HepG2 (cell line): Measurements from ENCODE around the gene RPS6KC1. TPM values are rescaled to one million over a fixed set of nuclear protein-coding genes. Genes with fewer than 3 reads are reported as not detected.

ENCODE experiments used
- ATAC-seq: fragments of 200-7000 bp; cut with Tn5 transposase; 3 replicates; pipeline ENCODE4 v1.9.1; 2020; ENCODE audit warnings: mild to moderate bottlenecking, moderate library complexity
- BruUV-seq: library from RNA; stranded (reverse); fragments of 400-500 nt; replicated peaks from 2 replicates; lab custom pipeline; 2021; lab: Mats Ljungman, UMichigan
- CTCF ChIA-PET: fragments of 300-600 bp; formaldehyde crosslinking; extraction: SDS; loops from one replicate; lab custom pipeline; 2021; ENCODE audit warnings: low total read pairs, inconsistent platforms, low intra/inter-chr PET ratio; lab: Yijun Ruan, JAX
- POLR2A ChIA-PET: fragments of 350-600 bp; sonication (Branson Sonifier 250); formaldehyde crosslinking; loops from one replicate; lab custom pipeline; 2020; ENCODE audit warnings: antibody characterized with exemption, inconsistent platforms; lab: Yijun Ruan, JAX
- DNase-seq: peaks from one replicate; pipeline ENCODE4 v3.0.0-alpha.2; 2015; ENCODE audit warnings: low spot score
- FAIRE-seq: peaks from 3 replicates; lab custom pipeline; 2011; peaks lifted over from hg19 to GRCh38; lab: Jason Lieb, UNC
- H2AFZ ChIP-seq: one replicate; pipeline ENCODE4 v1.6.1; 2011; ENCODE audit warnings: low read length, inconsistent platforms
- H3K27ac ChIP-seq: fragments of 300-600 bp; 3 replicates; pipeline ENCODE4 v1.8.0; 2011; ENCODE audit warnings: mixed run types, mild to moderate bottlenecking, mixed read lengths, low read length, inconsistent platforms; ENCODE audit not compliant: insufficient read depth; ENCODE audit errors: extremely low read length
- H3K27me3 ChIP-seq, 2 experiments: fragments of 200-600 bp in 1 of 2; 2 replicates in 1 of 2; 3 replicates in 1 of 2; pipeline versions ENCODE4 v1.6.0 to v1.8.0; 2011; ENCODE audit warnings: low read length in 2 of 2, mild to moderate bottlenecking in 2 of 2, moderate library complexity in 2 of 2, inconsistent platforms in 1 of 2; ENCODE audit not compliant: insufficient read depth in 2 of 2, control insufficient read depth in 1 of 2
- H3K36me3 ChIP-seq, 2 experiments: fragments of 200-600 bp in 1 of 2; replicated peaks in 1 of 2; 2 replicates in 1 of 2; 3 replicates in 1 of 2; pipeline versions ENCODE4 v1.5.1 to v1.8.0; 2011; ENCODE audit warnings: low read length in 2 of 2, inconsistent platforms in 1 of 2; ENCODE audit not compliant: insufficient read depth in 2 of 2, control insufficient read depth in 1 of 2
- H3K4me1 ChIP-seq: 2 replicates; pipeline ENCODE4 v1.5.1; 2012; ENCODE audit warnings: low read length, inconsistent platforms; ENCODE audit not compliant: insufficient read depth
- H3K4me2 ChIP-seq: 2 replicates; pipeline ENCODE4 v1.6.0; 2011; ENCODE audit warnings: low read depth, low read length, inconsistent platforms
- H3K4me3 ChIP-seq, 3 experiments: fragments of 200-600 bp in 1 of 3; sonication (generic), shearing (Covaris generic) in 1 of 3; replicated peaks in 1 of 3; 2 replicates each; pipeline ENCODE4 v1.5.1; 2011 to 2016; ENCODE audit warnings: low read length in 3 of 3, inconsistent platforms in 2 of 3, low read depth in 2 of 3, mild to moderate bottlenecking in 2 of 3, control low read depth in 1 of 3, mixed read lengths in 1 of 3; ENCODE audit not compliant: insufficient read depth in 1 of 3
- H3K79me2 ChIP-seq: one replicate; pipeline ENCODE4 v1.6.1; 2011; ENCODE audit warnings: low read length, inconsistent platforms; ENCODE audit not compliant: insufficient read depth
- H3K9ac ChIP-seq: 2 replicates; pipeline ENCODE4 v1.6.0; 2011; ENCODE audit warnings: mild to moderate bottlenecking, low read depth, low read length, inconsistent platforms; ENCODE audit not compliant: insufficient read depth
- H3K9me3 ChIP-seq: 2 replicates; pipeline ENCODE4 v1.5.1; 2012; ENCODE audit warnings: mild to moderate bottlenecking, low read length
- H4K20me1 ChIP-seq: 2 replicates; pipeline ENCODE4 v1.6.0; 2011; ENCODE audit warnings: inconsistent platforms, mild to moderate bottlenecking, low read length, moderate library complexity; ENCODE audit not compliant: insufficient read depth
- ATF3 ChIP-seq: sonication (generic); formaldehyde crosslinking; IDR thresholded peaks from 2 replicates; pipeline ENCODE4 v1.4.0; 2020; ENCODE audit warnings: missing genetic modification reagents
- GMEB1 ChIP-seq: sonication (generic); formaldehyde crosslinking; IDR thresholded peaks from 2 replicates; pipeline ENCODE4 v1.5.1; 2020; ENCODE audit warnings: missing genetic modification reagents, mild to moderate bottlenecking, borderline replicate concordance
- HHEX ChIP-seq: IDR thresholded peaks from 2 replicates; pipeline ENCODE4 v1.6.1; 2016; ENCODE audit warnings: control low read depth
- HMG20A ChIP-seq: IDR thresholded peaks from 2 replicates; pipeline ENCODE4 v1.6.1; 2016; ENCODE audit warnings: borderline replicate concordance
- MED1 ChIP-seq: sonication (generic); formaldehyde crosslinking; IDR thresholded peaks from 2 replicates; pipeline ENCODE4 v1.4.0; 2020; ENCODE audit warnings: missing genetic modification reagents
- MTERF4 ChIP-seq: sonication (generic); formaldehyde crosslinking; IDR thresholded peaks from 2 replicates; pipeline ENCODE4 v1.8.0; 2023; ENCODE audit warnings: mild to moderate bottlenecking, missing genetic modification reagents
- RXRA ChIP-seq: sonication (generic); formaldehyde crosslinking; IDR thresholded peaks from 2 replicates; pipeline ENCODE4 v1.5.1; 2020; ENCODE audit warnings: missing genetic modification reagents
- ZBTB1 ChIP-seq: sonication (generic); formaldehyde crosslinking; IDR thresholded peaks from 2 replicates; pipeline ENCODE4 v1.4.0; 2020; ENCODE audit warnings: missing genetic modification reagents, borderline replicate concordance
- ZFP41 ChIP-seq: sonication (generic); formaldehyde crosslinking; IDR thresholded peaks from 2 replicates; pipeline ENCODE4 v1.4.0; 2020; ENCODE audit warnings: mild to moderate bottlenecking, missing genetic modification reagents, borderline replicate concordance
- ZNF337 ChIP-seq: sonication (generic); formaldehyde crosslinking; IDR thresholded peaks from 2 replicates; pipeline ENCODE4 v1.5.1; 2020; ENCODE audit warnings: missing genetic modification reagents, low read depth, mild to moderate bottlenecking, borderline replicate concordance
- ZNF547 ChIP-seq: sonication (generic); formaldehyde crosslinking; IDR thresholded peaks from 2 replicates; pipeline ENCODE4 v1.5.1; 2020; ENCODE audit warnings: mild to moderate bottlenecking, missing genetic modification reagents
- ZNF704 ChIP-seq: sonication (generic); formaldehyde crosslinking; IDR thresholded peaks from 2 replicates; pipeline ENCODE4 v1.8.1; 2023; ENCODE audit warnings: mild to moderate bottlenecking, inconsistent platforms, moderate library complexity, missing genetic modification reagents, borderline replicate concordance
- ZNF747 ChIP-seq: sonication (generic); formaldehyde crosslinking; IDR thresholded peaks from 2 replicates; pipeline ENCODE4 v1.8.1; 2023; ENCODE audit warnings: missing genetic modification reagents, mild to moderate bottlenecking, borderline replicate concordance
- ZNF850 ChIP-seq: sonication (generic); formaldehyde crosslinking; conservative IDR thresholded peaks from 2 replicates; pipeline ENCODE4 v1.9.0; 2021; ENCODE audit warnings: mild to moderate bottlenecking, missing genetic modification reagents
- WGBS: methylation state at CpG from one replicate; pipeline ENCODE4 v1.1.6; 2017; ENCODE audit warnings: low lambda C conversion rate; 5-methylcytosine and 5-hydroxymethylcytosine counted together
- in situ Hi-C: cut with HindIII; loops from 2 replicates; pipeline ENCODE4 v1.10.0; 2017; ENCODE audit warnings: low pct_unique_long_range_greater_than_20kb; ENCODE audit not compliant: extremely low pct_ligation_motif_present
- intact Hi-C: fragments of 100-400 bp; cut with micrococcal nuclease; formaldehyde crosslinking; loops from one replicate; pipeline ENCODE4 v1.10.0; 2022; ENCODE audit not compliant: unreplicated experiment
- polyA plus RNA-seq, 8 experiments: library from polyadenylated mRNA; depleted of rRNA in 3 of 8; stranded (reverse) in 7 of 8; unstranded in 1 of 8; fragments of >200 nt; fragmentation: Illumina TruSeq in 4 of 8; extraction: Trizol in 4 of 8; gene quantifications; 2 replicates each; pipeline versions ENCODE4 v1.2.1 to v1.2.3, GENCODE V29; 2011 to 2016; ENCODE audit warnings: low read depth in 4 of 8, missing spikeins in 1 of 8, mixed read lengths in 1 of 8; ENCODE audit not compliant: insufficient read depth in 1 of 8
- total RNA-seq, 5 experiments: library from RNA; depleted of rRNA; stranded (reverse); fragments of >200 nt; fragmentation: Illumina TruSeq; extraction: Trizol; gene quantifications; 2 replicates each; pipeline ENCODE4 v1.2.3, GENCODE V29; 2016; ENCODE audit warnings: low read depth in 1 of 5
- TF ChIP-seq, protein P1 (sequence below): fragments of 450-650 bp; IDR thresholded peaks from 2 replicates; pipeline ENCODE4 v1.6.1; 2017; ENCODE audit warnings: mild to moderate bottlenecking

RPS6KC1 gene
- total and polyA plus RNA-seq, 2 of the 13 experiments (the other 11 are each of a cell fraction or from before 2014, with no cell fraction given): 11.0 to 25.2 TPM

DNA sequence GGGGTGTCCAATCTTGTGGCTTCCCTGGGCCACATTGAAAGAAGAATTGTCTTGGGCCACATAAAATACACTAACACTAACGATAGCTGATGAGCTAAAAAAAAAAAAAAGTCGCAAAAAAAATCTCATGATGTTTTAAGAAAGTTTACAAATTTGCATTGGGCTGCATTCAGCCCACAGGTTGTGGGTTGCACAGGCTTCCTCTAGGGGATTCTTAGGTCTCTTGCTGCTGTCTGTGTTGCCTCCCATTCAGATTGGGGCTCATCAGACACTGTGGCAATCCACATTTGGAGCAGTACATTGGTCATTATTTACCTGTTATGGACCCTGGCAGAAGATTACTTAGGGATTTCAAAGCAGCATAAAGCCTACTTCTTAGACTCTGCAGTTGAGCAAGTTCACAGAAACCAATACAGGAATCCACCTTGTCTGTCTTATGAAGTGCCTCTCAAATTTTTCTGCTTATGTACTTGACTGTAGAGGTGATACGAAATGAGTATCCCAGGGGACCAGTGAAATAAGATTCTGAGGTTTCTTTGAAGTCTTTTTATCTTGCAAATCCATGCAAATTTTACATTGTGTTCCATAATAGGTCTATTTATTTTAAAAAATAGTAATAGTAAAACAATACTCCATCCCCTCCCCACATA lies 205.5 kb downstream of the RPS6KC1 start:
- H3K9ac ChIP-seq: no peak overlapping the region
- H3K36me3 ChIP-seq: no peaks in the 10 kb centered on the region
- ChIA-PET POLR2A (interaction anchor here (0.9 kb wide), 1 partner anchor 116 kb away, joined by 3 read pairs; no protein-coding TSS in a partner anchor), CTCF (no interaction called here)
- intact Hi-C loops (no loop called here), in situ Hi-C loops (no loop called here)
- no peaks in the 10 kb centered on the region for H3K27me3 ChIP-seq
- H2AFZ ChIP-seq: no peak overlapping the region
- over 99% methylated on average over 3 of the region's 3 CpGs for WGBS
- H4K20me1 ChIP-seq: no peaks in the 10 kb centered on the region
- no peak overlapping the region for H3K4me2 ChIP-seq
- H3K27ac ChIP-seq: no peak overlapping the region
- H3K4me1 ChIP-seq: no peaks in the 10 kb centered on the region
- no peaks in the 10 kb centered on the region for H3K79me2 ChIP-seq
- FAIRE-seq: no peak
- no peak for ATAC-seq
- no peak for TF ChIP-seq ZNF747 (CRISPR knock-in tag)
- no peak for TF ChIP-seq ATF3 (CRISPR knock-in tag)
- no peak for TF ChIP-seq ZBTB1
- TF ChIP-seq GMEB1: no peak
- TF ChIP-seq ZNF337 (CRISPR knock-in tag): no peak
- no peak for TF ChIP-seq MED1 (CRISPR knock-in tag)
- no peak for TF ChIP-seq HMG20A
- TF ChIP-seq MTERF4 (CRISPR knock-in tag): no peak
- TF ChIP-seq RXRA (CRISPR knock-in tag): no peak
- no peak for TF ChIP-seq HHEX (CRISPR knock-in tag)
- no peak for TF ChIP-seq ZNF547 (CRISPR knock-in tag)
- no peak for TF ChIP-seq ZNF704
- TF ChIP-seq ZFP41 (CRISPR knock-in tag): no peak
- no peak for TF ChIP-seq ZNF850 (CRISPR knock-in tag)
- TF ChIP-seq, protein P1, sequence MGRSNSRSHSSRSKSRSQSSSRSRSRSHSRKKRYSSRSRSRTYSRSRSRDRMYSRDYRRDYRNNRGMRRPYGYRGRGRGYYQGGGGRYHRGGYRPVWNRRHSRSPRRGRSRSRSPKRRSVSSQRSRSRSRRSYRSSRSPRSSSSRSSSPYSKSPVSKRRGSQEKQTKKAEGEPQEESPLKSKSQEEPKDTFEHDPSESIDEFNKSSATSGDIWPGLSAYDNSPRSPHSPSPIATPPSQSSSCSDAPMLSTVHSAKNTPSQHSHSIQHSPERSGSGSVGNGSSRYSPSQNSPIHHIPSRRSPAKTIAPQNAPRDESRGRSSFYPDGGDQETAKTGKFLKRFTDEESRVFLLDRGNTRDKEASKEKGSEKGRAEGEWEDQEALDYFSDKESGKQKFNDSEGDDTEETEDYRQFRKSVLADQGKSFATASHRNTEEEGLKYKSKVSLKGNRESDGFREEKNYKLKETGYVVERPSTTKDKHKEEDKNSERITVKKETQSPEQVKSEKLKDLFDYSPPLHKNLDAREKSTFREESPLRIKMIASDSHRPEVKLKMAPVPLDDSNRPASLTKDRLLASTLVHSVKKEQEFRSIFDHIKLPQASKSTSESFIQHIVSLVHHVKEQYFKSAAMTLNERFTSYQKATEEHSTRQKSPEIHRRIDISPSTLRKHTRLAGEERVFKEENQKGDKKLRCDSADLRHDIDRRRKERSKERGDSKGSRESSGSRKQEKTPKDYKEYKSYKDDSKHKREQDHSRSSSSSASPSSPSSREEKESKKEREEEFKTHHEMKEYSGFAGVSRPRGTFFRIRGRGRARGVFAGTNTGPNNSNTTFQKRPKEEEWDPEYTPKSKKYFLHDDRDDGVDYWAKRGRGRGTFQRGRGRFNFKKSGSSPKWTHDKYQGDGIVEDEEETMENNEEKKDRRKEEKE: no peak
- no peak overlapping the region for H3K4me3 ChIP-seq
- H3K9me3 ChIP-seq: no peaks in the 10 kb centered on the region
- DNase-seq: no peak
- no TSS peak for BruUV-seq
